H1 (cell line): ENCODE data around the gene NEURL1. TPM values are rescaled to one million over a fixed set of nuclear protein-coding genes. Genes with fewer than 3 reads are reported as not detected.

Experiments
- CREB1 ChIP-seq: IDR thresholded peaks from 2 replicates; pipeline ENCODE4 v1.6.1; 2012; ENCODE audit warnings: inconsistent platforms
- KDM5A ChIP-seq: fragments of 200-600 bp; IDR thresholded peaks from 2 replicates; pipeline ENCODE4 v1.7.1; 2012; ENCODE audit warnings: mild to moderate bottlenecking, low read length, inconsistent platforms, mixed read lengths
- NRF1 ChIP-seq: IDR thresholded peaks from 2 replicates; pipeline ENCODE4 v1.6.1; 2011; ENCODE audit warnings: mild to moderate bottlenecking, low read depth, low read length, improper control_type of control experiment
- PHF8 ChIP-seq: fragments of 200-600 bp; sonication (generic); conservative IDR thresholded peaks from 2 replicates; pipeline ENCODE4 v1.7.1; 2012; ENCODE audit warnings: low read depth, mild to moderate bottlenecking, inconsistent platforms, low read length, moderate library complexity
- POU5F1 ChIP-seq: IDR thresholded peaks from 2 replicates; pipeline ENCODE4 v1.6.1; 2011; ENCODE audit warnings: low read depth, mild to moderate bottlenecking, low read length, moderate library complexity
- RFX5 ChIP-seq: IDR thresholded peaks from 2 replicates; pipeline ENCODE4 v1.6.1; 2011; ENCODE audit warnings: low read depth, low read length, improper control_type of control experiment, borderline replicate concordance
- SIN3A ChIP-seq, 2 experiments: IDR thresholded peaks in 1 of 2; conservative IDR thresholded peaks in 1 of 2; 2 replicates each; pipeline ENCODE4 v1.6.1; 2011 to 2012; ENCODE audit warnings: low read length in 2 of 2, improper control_type of control experiment in 1 of 2, low read depth in 1 of 2, mild to moderate bottlenecking in 1 of 2
- SIRT6 ChIP-seq: IDR thresholded peaks from one replicate; pipeline ENCODE4 v1.7.1; 2012; ENCODE audit warnings: low read length, inconsistent platforms
- SP1 ChIP-seq: IDR thresholded peaks from 2 replicates; pipeline ENCODE4 v1.6.1; 2011; ENCODE audit warnings: low read depth, low read length
- TAF1 ChIP-seq: IDR thresholded peaks from 2 replicates; pipeline ENCODE4 v1.6.1; 2011; ENCODE audit warnings: mild to moderate bottlenecking, low read depth, low read length
- polyA plus RNA-seq, 7 experiments: library from polyadenylated mRNA; depleted of rRNA in 3 of 7; stranded (reverse) in 5 of 7; unstranded in 2 of 7; fragments of >200 nt in 5 of 7; fragments of 200-250 nt in 2 of 7; gene quantifications; 1 replicate in 5 of 7; 2 replicates in 1 of 7; 4 replicates in 1 of 7; pipeline versions ENCODE4 v1.2.1 to v1.2.3, GENCODE V29; 2011 to 2013; ENCODE audit warnings: missing spikeins in 2 of 7, mixed read lengths in 2 of 7
- total RNA-seq: library from RNA; stranded (reverse); fragmentation: NEBNext Ultra II Directional; extraction: Animal tissue kit (Norgen Biotek cat#: 25700); gene quantifications from 2 replicates; pipeline ENCODE4 v1.2.1, GENCODE V29; 2021
- TF ChIP-seq, protein P1 (sequence below): fragments of 300-600 bp; sonication (generic); IDR thresholded peaks from 2 replicates; pipeline ENCODE4 v1.7.1; 2012; ENCODE audit warnings: low read length, moderate library complexity, mild to moderate bottlenecking, inconsistent platforms; ENCODE audit not compliant: insufficient replicate concordance

The NEURL1 gene
- total and polyA plus RNA-seq, 2 of the 8 experiments (the other 6 are each of a cell fraction or from before 2014, with no cell fraction given) = 0.54 to 0.58 TPM

DNA sequence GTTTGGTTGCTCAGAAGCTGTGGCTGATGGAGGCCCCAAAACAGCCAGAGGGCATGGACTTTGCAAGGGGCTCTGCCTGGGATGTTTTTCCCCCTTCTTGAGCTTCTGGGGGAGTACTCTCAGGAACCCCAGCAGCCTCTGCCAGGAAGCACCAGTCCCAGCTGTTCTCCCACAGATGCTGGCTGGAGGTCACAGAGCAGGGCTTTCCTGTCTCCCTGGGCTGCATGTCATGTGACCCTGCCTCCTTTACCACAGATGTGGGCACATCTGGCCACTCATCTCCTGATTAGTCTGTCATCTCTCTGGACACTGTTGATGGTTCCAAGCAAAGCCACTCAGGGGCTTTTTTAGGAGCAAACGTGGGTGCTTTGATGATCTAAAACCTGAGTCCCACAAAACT lies 136.7 kb downstream of the NEURL1 start (continued):
- TF ChIP-seq SIRT6 = no peak
- no peak for TF ChIP-seq TAF1
- no peak for TF ChIP-seq RFX5
- TF ChIP-seq PHF8 = no peak
- TF ChIP-seq POU5F1 = no peak
- no peak for TF ChIP-seq CREB1
- no peak for TF ChIP-seq SIN3A (conservative IDR thresholded peaks at IDR 0.05 in 1 of 2, IDR thresholded peaks at IDR 0.05 in 1 of 2; ENCODE audit: low read depth in 1 of 2, low read length in 2 of 2)
- no peak for TF ChIP-seq NRF1
- TF ChIP-seq, protein P1, sequence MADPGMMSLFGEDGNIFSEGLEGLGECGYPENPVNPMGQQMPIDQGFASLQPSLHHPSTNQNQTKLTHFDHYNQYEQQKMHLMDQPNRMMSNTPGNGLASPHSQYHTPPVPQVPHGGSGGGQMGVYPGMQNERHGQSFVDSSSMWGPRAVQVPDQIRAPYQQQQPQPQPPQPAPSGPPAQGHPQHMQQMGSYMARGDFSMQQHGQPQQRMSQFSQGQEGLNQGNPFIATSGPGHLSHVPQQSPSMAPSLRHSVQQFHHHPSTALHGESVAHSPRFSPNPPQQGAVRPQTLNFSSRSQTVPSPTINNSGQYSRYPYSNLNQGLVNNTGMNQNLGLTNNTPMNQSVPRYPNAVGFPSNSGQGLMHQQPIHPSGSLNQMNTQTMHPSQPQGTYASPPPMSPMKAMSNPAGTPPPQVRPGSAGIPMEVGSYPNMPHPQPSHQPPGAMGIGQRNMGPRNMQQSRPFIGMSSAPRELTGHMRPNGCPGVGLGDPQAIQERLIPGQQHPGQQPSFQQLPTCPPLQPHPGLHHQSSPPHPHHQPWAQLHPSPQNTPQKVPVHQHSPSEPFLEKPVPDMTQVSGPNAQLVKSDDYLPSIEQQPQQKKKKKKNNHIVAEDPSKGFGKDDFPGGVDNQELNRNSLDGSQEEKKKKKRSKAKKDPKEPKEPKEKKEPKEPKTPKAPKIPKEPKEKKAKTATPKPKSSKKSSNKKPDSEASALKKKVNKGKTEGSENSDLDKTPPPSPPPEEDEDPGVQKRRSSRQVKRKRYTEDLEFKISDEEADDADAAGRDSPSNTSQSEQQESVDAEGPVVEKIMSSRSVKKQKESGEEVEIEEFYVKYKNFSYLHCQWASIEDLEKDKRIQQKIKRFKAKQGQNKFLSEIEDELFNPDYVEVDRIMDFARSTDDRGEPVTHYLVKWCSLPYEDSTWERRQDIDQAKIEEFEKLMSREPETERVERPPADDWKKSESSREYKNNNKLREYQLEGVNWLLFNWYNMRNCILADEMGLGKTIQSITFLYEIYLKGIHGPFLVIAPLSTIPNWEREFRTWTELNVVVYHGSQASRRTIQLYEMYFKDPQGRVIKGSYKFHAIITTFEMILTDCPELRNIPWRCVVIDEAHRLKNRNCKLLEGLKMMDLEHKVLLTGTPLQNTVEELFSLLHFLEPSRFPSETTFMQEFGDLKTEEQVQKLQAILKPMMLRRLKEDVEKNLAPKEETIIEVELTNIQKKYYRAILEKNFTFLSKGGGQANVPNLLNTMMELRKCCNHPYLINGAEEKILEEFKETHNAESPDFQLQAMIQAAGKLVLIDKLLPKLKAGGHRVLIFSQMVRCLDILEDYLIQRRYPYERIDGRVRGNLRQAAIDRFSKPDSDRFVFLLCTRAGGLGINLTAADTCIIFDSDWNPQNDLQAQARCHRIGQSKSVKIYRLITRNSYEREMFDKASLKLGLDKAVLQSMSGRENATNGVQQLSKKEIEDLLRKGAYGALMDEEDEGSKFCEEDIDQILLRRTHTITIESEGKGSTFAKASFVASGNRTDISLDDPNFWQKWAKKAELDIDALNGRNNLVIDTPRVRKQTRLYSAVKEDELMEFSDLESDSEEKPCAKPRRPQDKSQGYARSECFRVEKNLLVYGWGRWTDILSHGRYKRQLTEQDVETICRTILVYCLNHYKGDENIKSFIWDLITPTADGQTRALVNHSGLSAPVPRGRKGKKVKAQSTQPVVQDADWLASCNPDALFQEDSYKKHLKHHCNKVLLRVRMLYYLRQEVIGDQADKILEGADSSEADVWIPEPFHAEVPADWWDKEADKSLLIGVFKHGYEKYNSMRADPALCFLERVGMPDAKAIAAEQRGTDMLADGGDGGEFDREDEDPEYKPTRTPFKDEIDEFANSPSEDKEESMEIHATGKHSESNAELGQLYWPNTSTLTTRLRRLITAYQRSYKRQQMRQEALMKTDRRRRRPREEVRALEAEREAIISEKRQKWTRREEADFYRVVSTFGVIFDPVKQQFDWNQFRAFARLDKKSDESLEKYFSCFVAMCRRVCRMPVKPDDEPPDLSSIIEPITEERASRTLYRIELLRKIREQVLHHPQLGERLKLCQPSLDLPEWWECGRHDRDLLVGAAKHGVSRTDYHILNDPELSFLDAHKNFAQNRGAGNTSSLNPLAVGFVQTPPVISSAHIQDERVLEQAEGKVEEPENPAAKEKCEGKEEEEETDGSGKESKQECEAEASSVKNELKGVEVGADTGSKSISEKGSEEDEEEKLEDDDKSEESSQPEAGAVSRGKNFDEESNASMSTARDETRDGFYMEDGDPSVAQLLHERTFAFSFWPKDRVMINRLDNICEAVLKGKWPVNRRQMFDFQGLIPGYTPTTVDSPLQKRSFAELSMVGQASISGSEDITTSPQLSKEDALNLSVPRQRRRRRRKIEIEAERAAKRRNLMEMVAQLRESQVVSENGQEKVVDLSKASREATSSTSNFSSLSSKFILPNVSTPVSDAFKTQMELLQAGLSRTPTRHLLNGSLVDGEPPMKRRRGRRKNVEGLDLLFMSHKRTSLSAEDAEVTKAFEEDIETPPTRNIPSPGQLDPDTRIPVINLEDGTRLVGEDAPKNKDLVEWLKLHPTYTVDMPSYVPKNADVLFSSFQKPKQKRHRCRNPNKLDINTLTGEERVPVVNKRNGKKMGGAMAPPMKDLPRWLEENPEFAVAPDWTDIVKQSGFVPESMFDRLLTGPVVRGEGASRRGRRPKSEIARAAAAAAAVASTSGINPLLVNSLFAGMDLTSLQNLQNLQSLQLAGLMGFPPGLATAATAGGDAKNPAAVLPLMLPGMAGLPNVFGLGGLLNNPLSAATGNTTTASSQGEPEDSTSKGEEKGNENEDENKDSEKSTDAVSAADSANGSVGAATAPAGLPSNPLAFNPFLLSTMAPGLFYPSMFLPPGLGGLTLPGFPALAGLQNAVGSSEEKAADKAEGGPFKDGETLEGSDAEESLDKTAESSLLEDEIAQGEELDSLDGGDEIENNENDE = no peak
- no peak for TF ChIP-seq SP1
- TF ChIP-seq KDM5A = no peak
